ENCODE results near the gene CCDC175.
A peak's percentile ranks its signal among the peaks of the same experiment; 100 is the strongest.

Gene CCDC175

DNA sequence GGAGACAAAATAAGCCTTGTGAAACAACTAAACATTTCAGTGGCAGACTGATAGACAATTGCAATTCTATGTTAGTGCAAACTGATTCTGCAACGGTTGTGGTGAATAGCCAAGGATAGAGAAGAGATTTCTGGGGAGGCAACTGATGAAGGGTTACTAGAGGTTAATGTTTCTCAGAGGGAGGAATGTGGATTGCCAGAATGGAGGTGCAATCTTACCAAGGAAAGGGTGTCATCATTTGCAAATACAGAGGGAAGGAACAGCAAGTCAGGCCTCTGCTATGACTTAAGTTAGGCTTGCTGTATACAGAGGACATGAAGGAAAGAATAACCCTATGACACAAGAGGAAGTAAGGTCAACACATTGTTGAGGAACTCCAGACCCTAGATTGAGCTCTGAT lies 35.8 kb downstream of the CCDC175 start:
- no peak for DNase-seq (ENCODE audit: low read depth in 2 of 2)

DNA sequence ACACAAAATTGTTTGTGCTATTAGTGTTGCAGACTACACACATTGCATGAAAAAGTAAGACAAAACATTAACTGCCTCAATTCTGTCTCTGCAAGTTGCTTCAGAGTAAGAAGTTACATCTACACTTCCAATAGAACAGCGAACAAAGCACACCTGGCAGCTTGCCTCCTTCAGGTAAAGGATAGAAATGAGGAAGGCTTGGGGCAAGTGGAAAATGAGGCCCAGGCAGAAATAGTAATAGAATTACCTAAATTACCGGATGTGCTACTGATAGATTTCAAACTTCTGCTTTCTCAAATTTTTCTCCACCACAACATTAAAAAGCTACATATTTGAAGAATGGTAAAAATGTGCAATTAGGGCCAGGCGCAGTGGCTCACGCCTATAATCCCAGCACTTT lies 37.7 kb downstream of the CCDC175 start:
- no peak for DNase-seq (ENCODE audit: low read depth in 2 of 2)

DNA sequence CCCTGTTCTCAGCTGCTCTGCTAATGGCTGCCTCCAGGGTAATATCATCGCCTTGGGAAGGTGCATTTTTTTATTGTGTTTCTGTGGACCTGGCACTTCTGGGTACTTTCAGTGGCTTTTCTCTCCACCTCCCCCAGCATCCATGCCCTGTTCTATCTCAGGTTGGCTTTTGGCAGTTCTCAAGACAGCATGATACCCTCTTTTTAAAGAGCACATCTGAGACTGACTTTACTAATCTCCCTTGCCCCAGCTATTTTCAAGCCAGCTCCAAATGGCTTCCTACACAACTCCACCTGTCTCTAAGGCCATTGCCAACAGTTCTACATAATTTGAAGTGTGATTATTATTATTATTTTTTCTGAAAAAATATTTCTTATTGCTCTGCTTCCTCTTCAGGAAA lies 39.1 kb downstream of the CCDC175 start:
- DNase-seq (ENCODE audit: low read depth in 2 of 2) = no peak

DNA sequence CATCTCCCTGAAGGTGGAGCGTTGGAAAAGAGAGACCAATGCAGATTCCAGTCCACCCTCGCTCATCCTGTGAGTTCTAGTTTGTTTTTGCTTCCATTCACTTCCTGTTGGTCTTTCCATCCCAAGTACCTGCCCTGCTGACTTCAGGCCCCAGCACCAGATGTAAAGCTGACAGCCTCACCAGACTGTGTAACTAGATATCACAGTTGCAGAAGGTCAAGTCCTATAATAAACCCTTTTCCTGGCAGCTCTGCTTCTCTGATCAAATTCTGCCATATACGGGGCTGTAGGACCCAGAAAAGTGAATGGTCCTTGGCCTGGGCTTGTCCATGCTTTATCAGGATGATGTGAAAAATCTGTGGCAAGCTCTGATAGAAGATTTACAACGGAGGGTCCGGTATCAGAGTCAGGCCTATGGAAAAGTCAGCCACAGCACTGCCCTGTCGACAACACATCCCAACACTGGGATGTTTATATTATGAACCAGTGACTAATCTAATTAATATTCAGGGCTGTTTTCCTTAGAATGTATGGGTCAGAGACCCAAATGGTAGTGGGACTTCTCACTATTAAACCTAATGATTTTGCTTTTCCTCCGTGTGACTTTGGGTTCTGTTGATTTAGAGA lies 42.1 kb downstream of the CCDC175 start:
- DNase-seq (ENCODE audit: low read depth in 2 of 2) = no peak

DNA sequence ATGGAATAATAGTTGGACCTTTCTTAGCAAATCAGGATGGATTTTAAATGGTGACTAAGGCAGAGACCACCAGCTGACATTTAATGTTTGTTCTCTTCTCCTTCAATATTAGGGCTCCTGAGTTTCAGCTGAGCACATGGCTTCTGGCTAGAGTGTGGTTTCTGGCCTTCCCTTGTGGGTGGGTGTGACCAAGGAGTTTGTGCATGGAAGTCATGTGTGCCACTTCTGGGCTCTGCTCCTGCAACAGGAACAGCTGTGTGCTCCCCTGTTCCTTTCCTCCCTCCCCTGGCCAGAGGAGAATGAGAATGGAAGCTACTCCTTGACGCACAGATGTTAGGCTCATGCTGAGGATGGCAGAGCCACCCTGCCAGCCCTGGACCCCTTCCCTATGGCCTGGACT lies 44.2 kb downstream of the CCDC175 start:
- no peak for DNase-seq (ENCODE audit: low read depth in 2 of 2)

DNA sequence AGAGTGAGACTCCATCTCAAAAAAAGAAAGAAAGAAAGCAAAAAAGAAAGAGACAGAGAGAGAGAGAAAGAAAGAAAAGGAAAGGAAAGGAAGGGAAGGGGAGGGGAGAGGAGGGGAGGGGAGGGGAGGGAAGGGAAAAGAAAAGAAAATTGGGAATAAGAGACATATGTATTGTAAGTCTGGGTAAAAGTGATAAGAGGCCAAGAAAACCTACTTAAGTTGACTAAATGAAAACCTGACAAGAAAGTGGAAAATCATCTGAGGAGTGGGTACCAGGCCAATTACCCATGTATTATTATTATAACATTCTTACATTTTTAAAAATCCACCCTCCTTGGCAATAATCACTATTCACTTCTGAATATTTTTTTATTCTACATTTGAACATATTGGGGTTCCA lies 46.3 kb downstream of the CCDC175 start:
- no peak for DNase-seq (ENCODE audit: low read depth in 2 of 2)

DNA sequence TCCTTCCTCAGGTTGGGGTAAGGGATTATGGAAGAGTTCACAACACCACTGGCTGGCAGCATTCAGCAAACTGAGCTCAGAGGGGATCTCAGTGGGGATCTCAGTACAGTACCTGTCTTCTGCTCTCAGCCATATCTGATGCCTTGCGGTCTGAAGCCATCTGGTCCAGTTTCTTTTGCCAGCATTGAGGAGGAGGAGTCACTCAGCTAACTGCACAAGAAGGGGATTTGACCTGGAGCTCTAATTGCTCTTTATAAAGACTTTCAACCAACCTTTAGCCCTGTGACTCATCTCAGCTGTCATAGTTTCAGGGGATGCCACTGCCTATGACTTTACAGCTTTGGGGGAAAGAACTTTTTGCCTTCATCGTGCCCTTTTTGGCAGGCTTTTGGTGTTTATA lies 47.4 kb downstream of the CCDC175 start:
- DNase-seq (ENCODE audit: low read depth in 2 of 2) = no peak

DNA sequence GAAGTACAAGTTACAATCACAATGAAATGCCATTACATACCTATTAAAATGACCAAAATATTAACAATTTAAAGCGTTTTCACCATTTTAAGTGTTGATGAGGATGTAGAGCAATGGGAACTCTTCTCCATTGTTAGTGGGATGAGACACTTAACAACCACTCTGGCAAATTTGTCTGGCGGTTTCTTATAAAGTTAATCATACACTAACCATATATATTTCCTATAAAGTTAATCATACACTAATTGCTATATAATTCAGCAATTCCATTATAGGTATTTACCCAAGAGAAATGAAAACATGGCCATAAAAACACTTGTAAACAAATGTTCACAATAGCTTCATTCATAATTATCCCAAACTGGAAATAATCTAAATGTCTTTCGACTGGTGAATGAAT lies 56.4 kb downstream of the CCDC175 start:
- DNase-seq (ENCODE audit: low read depth in 2 of 2) = no peak

DNA sequence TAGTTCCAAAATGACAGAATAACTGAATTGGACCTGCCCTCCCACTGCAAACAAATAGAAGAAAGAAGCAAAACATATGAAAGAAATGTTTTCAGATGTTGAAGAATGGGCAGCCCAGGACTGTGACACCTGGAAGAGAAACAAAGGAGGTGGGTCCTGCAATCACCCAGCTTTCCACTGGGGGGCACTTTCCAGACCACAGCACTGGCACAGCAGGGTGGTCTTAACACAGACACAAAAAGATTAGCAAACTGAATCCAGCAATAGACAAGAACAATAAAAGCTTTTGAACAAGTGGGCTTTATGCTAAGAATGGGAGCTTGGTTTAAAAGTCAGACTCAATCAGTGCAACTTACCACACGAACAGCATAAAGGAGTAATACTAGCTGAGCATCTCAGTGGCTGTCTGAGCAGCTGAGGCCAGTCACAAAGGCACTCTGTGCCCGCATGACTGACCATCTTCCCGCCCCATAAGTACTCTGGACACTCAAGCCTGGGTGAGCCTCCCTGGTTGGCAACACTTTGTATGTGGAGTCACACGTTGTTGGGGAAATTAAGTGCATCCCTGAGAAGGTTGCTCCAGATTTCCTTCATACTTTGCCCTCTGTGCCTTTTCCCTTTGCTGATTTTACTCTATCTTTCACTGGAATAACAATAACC lies 64.6 kb downstream of the CCDC175 start:
- no peak for DNase-seq (ENCODE audit: low read depth in 2 of 2)

DNA sequence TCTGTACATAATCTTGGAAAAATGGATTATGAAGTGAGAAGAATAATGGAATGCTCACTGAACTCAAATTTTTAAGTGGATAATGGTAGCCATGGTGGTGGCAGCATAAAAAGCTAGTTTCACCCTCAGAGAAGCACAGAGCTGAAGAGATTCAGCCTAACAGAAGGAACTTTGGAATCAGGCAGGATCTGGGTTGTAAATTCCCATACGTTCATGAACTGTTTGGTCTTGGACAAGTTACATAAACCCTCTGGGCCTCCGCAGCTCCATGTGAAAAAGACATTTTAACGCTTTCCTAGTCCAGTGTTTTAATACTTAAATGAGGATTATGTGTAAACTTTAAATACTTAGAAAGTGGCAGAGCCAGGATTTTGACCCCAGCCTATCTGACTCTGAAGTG lies 65.6 kb downstream of the CCDC175 start:
- DNase-seq (ENCODE audit: low read depth in 2 of 2) = no peak

DNA sequence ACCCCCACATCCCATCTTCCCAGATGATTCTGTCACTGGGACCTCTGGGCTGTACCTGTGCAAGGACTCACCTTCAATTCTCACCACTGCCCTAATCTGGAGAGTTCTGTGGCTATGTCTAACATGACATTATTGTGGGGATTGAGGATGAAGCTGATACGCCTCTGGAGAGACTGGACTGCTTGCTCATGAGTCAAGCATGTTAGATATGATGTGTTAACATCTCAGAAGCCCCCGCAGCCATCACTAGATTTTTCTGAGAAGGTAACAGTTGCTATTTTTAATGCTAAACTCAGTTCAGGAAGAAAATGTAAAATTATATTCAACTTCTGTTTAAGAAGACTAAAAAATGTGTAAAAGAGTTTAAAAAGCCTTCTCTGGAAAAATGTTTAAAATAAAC lies 66.6 kb downstream of the CCDC175 start:
- DNase-seq (ENCODE audit: low read depth in 2 of 2) = no peak

DNA sequence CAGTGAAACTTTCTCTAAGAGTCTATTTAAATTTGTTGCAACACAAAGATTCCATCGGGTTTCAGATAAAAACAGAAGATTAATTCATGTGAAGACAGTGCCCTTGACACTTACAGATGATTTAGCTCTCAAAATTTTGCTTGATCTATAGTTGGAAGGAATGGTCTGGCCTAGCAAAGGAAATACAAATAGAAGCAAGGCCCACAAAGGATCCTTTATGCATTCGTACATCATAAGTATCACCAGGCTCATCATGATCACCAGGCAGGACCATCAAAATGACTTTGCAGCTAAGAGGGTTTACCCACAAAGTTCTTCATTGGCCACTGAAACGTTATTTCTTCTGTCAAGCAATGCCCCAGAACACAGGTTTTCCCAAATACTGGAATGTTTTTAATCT lies 67.5 kb downstream of the CCDC175 start:
- DNase-seq (ENCODE audit: low read depth in 2 of 2) = no peak

DNA sequence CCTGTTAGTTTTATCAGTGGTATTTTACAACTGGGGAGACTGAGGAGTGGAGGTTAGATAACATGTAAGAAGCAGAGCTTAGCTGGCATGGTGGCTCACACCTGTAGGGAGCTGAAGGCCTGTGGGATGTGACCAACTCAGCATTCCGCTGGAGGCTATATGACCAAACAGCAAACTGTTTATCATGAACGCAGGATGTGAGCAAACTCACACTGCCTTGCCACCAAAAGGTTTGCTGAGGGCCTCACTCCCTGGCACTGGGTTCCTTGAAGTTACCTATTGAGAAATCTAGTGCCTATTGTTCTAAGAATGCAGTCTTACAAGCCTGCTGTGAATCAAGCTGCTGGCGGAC lies 68.9 kb downstream of the CCDC175 start:
- no peak for DNase-seq (ENCODE audit: low read depth in 2 of 2)

DNA sequence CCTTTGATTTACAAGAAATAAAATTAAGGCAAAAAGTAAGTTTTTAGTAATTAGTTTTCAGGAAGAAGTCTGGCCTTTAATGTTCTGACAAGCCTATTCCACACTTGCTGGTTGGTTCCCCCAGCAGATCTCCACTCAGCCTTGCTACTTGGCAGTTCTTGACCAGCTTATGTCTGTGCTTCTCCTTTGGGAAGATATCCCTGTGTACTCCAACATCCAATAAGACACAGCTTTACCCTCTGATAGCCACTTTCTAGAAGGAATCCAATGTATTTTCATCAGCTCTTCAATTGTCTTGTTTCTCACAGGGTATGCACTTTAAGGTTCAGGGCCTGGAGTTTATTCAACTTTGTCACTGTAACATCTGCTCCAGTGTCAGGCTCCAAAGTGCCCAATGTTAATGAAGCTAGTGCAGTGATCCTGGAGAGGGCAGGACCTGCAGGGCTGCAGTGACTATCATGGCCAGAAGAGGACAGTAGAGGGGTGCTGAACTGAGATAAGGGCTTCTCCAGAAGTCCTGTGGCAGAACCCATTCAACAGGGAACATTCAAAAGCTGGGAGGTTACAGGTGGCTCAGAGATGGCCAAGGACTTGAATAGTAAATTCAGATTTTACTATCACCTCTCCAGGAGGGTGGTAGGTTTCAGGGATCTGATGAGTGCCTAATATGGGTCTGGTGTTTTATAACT lies 69.4 kb downstream of the CCDC175 start:
- DNase-seq (ENCODE audit: low read depth in 2 of 2) = peak in 1 of 2 donors; percentile 7

DNA sequence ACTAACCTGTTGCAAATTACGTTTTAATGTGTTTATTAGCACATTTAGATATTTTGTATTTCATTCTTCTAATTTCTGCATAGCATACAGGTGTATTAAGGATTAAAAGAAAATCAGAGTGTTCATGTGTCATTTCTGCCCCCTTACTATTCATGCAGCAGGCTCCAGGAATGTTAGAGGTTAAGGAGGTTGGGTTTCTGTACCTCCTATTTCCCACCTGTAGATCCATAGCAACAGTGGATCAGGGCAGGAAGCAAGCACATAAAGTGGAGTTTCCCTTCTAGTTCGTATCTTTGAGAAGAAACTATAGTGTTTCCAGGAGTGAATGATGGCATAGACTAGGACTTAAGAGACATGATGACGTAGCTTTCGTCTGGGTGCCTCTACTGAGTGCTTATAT lies 73.4 kb downstream of the CCDC175 start:
- DNase-seq (ENCODE audit: low read depth in 2 of 2) = no peak

DNA sequence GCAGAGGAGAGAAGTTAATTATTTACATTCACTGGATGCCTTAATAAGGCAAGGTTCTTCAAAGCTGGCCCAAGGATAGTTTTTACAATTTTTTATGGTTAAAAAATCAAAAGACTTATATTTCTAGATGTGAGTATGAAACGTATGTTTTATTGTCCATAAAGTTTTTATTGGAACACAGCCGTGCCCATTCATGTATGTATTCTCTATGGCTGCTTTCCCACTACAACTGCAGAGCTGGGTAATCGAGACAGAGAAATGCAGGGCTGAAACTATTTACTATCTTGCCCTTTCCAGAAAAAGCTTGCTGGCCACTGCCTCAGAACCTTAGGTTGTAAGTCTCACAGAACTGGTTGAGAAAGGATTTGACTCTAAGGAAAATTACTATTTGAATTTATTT lies 75.9 kb downstream of the CCDC175 start:
- DNase-seq (ENCODE audit: low read depth in 2 of 2) = no peak

DNA sequence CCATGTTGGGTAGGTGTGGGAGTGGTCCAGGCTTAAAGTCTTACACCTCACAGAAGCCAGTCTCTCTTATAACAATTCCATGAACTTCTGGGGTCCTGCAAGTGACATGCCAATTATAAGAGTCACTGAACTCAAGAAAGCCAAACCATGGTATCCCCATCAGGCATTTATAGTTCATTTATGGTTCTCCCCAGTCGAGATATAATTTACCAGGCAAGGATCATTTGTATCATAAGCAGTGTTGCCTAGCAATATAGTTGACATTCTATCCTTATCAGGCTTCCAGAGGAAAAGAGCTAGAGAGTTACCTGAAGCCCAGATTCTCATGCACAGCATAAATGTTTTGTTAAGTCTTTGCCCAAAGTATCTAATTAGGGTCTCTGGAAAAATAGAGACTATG lies 84.2 kb downstream of the CCDC175 start:
- no peak for DNase-seq (ENCODE audit: low read depth in 2 of 2)

DNA sequence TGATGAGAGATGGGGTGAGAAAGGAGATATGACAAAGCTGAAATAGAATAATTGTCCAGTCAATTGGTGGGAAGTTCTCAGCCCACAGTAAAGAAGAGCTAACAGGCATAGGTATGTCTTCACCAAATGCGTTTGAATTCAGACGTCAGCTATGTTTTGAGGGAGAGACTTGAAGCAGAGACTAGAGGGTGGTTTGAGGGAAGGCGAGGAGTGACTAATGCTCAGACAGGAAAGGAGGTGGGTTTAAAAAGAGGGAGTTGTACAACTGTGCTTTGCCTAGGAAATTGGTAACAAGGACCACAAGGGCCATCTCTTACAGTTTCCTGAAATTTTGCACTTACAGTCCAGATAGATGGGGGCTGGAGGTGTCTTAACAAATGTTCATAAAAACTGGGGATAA lies 85.9 kb downstream of the CCDC175 start:
- DNase-seq (ENCODE audit: low read depth in 2 of 2) = no peak

DNA sequence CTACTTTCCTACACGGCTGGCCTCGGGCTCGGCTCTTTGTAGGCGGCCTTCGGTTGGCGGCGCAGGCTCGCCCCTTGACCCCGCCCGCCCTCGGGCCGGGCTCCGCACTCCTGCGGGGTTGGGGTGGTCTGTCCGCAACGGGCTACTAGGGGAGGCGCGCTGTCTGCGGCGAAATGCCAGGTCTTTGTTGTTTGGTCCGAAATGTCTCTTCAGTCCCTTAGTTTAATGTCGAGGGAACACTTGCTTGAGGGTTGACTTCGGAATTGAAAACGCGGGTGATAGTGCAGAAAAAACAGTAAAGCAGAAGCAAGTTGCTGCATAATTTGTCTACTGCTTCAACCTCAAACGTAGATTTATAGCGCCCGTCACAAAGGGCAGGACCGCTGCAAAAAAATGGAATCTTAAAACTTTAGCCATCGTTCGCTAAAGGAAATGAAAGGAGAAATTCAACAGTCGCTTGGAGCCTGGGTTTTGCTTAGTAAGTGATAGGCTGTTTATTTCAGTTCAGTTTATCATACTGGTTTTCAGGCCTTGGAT lies 91.9 kb downstream of the CCDC175 start:
- DNase-seq (ENCODE audit: low read depth in 2 of 2) = no peak

DNA sequence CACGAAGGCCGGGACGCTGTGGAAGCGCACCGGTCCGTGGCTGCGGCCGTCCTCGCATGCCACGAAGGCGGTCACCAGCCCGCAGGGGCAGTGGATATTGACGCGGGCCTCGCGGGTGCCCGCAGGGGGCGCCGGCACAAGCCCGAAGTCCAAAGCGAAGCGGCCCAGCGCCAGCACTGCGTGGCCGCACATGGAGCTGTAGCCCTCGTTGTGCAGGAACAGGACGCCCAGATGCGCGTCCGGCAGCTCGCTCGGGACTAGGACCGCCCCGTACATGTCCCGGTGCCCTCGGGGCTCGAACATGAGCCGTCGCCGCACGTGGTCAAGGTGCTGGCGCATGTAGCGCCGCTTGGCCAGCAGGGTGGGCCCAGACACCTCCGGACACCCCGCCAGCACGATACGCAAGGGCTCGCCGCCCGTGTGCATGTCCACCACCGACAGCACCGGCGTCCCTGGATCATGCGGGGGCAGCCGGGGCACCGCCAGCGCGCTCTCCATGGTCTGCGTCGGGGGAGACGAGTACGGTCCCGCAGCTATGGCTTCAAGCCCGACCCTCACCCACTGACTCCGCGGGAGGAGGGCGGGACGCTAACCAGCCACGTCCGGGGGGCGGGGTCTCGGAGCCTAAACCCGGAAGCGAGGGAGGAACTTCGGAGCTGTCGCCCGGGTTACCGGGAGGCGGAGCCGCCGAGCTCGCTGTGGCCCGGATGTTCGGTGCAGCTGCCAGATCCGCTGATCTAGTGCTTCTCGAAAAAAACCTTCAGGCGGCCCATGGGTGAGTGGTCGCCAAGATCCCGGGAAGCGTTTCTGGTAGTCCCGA lies 92.6 kb downstream of the CCDC175 start, which contains the start of the genes JKAMP and L3HYPDH:
Gene JKAMP, plus strand, starts transcription at position 699 of the 820 bp plus-strand sequence. Its CDS starts 73 bp downstream, at position 772.
Gene L3HYPDH, minus strand, starts transcription at position 590 of the 820 bp plus-strand sequence. Its CDS starts 92 bp downstream, at position 498.
- DNase-seq (ENCODE audit: low read depth in 2 of 2) = peak; percentile 97 to 98

DNA sequence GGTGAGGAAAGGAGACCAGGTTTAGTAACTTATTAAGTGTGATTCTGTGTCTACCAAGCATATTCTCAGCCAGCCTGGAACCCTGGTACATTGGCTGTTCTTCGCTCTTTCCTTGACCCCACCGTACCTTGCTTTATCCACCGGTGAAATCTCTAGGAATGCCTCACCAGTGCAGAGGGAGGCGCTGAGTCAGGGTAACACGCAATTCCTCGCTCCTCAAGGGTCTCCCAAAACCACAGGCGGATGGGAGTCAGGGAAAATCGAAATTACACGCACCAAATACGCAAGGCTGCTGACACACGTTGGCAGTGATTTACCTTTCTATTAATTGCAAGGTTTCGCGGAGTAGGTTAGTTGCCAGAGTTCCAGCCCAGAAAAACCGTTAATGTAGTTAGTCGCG lies 93.2 kb downstream of the CCDC175 start:
- no peak for DNase-seq (ENCODE audit: low read depth in 2 of 2)

Measured in stimulated activated CD8-positive, alpha-beta memory T cell treated with anti-CD3 and anti-CD28 coated beads, Interleukin-7, amount 100 ng/mL, for 4 hours (primary cell).